T-helper 9 cell (primary cell): ENCODE measurements around the gene ZNF488.

Source experiments
- DNase-seq: peaks from one replicate; pipeline ENCODE4 v3.0.0-alpha.2; 2020

The ZNF488 gene

DNA sequence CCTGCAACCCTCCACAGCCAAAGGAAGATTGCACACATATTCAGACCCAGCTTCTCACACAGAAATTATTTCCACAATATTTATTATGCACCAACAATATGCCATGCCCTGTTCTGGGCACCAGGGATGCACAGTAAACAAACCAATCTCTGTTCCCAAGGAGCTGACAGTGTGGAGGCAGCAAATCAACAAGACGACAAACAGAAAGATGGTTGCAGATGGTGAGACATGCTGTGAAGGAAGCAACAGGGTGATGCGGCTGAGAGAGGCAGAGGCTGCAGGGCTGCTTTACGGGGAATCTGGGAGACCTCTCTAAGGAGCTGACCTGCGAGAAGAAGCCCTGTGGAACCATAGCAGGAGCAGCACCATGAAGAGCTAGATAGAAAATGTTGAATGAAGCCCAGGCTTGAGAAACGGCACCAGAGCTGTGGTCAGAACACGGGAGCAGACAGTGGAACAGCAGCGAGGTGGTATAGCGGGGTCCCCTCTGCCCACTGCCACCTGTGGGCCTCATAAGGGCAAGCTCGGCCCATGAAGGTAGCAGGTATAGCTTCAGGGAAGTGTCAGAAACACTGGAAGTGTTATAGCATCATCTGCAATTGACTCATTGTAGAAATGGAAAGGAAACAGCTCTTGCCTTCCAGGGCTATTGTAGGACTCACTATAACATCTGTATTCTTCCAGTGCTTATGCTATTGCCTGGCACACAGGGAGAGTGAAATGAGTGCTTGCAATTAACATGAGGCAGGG lies 18.5 kb downstream of the ZNF488 start:
- DNase-seq, result no peak

DNA sequence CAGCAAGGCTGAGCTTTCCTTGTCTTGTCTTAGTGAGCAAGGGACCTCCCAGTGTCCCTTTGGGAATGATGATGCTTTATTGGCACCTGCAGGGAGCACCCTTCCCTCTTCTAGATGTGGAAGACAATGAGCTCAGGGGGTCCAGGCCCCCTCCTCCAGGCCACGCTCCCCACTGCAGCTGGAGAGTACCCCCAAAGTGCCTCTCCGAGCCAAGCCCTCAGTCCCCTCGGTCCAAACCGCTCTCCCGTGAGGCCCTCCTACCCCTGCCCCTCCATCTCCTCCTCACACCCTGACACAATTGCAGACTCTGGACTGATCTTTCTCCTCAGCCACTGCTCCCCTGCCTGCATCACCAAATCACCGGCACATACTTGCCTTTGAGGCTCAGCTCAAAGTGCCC lies 19.2 kb downstream of the ZNF488 start:
- DNase-seq, result no peak

DNA sequence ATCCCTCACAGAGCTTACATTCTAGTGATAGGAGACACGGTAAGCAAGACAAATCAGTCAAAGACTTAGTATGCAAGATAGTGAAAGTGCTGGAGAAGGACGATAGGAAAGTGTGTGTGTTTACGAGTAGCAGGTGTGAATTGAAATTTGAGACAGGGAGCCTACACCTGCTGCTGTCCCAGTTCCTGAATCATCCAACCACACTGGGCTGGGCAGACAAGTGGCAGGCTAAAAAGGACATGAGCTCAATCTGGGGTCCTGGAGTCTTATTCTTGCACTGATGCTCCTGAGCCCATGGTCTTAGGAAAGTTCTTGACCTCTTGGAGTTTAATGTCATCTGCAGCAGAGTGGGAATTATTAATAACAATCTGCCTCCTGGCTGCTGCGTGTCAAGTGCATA lies 19.7 kb downstream of the ZNF488 start:
- no peak for DNase-seq

DNA sequence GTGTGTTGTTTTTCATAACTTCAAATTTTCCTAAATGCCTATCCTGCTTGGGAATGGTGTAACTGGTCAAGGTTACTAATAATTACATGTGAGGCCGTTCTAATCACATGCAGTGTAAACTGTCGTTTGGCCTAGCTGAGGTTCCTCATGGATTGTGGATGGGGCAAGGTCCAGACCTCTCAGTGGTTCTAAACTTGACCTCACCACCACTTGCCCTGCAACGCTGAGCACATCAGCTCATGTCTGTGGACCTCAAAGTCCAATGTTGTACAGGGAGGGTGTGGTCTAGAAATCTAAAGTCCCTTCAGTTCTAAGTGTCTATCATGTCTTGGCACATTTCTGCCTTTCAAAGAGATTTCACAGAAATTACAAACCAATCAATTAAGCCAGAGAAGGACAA lies 20.3 kb downstream of the ZNF488 start:
- no peak for DNase-seq

DNA sequence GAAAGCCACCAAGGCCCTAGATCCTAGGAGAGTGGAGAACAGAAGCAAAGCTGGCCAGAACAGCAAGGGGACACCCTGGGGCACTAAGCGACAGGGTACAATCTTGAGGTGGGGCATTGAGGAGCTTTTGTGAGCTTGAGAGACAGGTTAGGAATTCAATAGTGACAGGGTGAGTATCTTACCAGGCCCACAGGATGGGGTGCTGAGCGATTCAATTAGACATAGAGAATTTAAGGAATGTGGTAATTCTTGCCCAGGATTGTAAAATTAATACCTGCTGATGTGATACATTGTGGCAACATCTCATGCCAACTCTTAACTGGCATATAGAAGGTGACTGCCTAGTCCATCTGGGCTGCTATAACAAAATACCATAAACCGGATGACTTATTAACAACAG lies 21.9 kb downstream of the ZNF488 start:
- DNase-seq, result no peak

DNA sequence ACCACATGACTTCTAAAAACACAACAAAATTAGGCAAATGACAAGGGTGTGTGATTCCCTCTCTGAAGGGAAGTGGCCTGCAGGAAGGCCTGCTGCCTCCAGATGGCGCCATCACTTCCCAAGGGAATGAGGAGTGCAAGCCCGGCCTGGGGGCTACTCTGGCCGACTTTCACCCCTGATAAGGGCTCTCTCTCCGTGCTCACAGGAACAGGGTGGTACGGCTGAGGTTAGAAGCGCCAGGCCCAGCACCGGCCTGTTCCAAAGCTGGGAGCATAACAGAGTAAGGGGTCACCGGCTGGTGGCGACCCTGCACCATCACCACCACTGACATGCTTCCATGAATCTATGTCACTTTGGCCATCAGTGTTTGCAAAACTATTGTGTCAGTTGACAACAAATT lies 22.8 kb downstream of the ZNF488 start:
- DNase-seq, result no peak

DNA sequence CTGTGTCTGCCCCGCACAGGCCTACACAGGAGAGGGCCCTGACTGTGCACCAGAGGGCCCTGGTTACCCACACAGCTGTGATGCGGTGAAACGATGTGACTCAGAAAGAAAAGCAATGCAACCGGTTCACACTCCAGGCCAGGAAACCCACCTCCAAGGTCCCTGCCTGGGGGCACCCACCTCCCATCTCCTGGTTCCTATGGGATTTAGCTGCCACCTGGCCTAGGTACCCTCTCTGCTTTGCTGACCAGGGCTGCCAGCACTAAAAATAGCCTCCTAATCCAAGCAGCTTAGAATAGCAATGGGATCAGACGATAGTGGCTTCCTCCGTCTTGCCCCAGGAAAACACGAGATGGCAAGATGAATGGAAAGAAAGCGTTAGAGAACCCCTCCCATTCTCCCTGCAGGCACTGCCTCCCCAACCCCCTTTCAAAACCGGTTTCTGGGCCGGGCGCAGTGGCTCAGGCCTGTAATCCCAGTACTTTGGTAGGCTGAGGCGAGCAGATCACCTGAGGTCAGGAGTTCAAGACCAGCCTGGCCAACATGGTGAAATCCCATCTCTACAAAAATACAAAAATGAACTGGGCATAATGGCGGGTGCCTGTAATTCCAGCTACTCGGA lies 23.6 kb downstream of the ZNF488 start:
- DNase-seq, result no peak

DNA sequence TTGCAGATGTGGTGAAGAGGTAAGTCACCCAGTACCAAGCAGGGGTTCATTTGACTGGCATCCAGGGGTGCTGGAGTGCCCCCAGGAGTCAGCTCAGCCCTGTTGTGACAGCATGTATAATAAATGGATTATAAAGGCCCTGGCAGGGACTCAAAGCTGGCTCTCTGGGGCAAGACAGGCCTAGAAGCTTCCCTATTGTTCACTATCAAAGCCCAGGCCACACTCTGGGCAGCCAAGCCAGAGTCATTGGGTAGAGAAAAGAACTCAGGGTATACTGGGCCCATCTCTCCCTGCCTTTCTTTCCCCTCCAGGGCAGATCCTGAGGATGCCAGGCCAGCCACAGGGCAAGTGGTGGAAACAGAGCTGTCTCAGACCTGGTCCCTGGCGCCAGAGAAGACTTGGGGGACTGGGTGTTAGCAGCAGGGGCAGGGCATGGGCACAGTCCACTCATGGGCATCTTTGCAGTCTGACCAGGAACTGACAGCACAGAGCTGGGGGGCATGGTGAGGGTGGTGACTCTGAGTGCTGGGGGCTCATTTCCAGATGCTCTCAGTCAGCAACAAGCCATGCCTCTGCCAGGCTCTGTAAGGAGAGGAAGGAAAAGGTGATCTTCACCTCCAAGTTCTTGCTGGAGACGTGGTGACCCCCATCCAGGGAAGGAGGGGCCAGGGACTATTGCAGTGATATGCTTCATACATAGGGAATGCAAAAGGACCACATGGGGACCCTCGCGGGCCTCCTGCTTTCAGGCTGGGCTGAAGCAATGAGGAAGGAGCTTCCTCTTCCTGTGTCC lies 24.3 kb downstream of the ZNF488 start:
- no peak for DNase-seq

DNA sequence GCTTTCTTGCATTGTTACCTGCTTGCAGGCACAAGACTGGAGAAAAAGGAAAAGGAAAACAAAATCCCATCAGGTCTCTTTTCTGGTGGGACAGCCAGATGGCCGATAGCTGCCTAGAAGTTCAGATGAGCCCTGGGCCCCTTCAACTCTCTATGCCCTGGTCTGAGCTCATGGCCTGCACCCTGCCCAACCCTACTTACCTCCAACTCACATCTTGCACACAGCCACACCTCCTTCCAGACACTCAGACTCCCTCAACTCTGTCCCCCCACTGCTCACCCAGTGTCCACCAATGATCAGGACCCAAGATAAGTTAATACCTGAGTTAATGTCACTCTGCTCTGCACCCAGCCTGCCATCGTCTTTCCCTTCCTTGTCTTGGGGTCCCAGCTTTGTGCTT lies 25.0 kb downstream of the ZNF488 start:
- DNase-seq, result no peak

DNA sequence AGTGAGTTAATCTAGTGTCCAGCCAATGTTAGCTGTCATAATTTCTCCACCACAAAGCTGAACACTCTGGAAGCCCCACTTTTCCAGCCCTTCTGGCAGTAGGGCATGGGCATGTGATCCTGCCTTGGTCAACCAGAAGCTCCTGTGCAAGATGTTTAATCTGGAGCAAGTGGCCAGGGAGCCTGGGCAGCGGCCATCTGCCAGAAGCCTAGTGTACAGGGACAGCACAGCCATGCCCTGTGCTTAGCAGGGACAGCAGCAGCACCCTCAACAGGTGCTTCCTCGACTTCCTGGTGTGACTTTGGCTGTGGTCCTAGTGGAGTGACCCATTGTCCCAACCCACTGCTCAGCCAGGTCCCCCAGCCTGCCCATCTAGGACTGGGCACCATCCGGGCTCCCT lies 25.6 kb downstream of the ZNF488 start:
- DNase-seq, result no peak

DNA sequence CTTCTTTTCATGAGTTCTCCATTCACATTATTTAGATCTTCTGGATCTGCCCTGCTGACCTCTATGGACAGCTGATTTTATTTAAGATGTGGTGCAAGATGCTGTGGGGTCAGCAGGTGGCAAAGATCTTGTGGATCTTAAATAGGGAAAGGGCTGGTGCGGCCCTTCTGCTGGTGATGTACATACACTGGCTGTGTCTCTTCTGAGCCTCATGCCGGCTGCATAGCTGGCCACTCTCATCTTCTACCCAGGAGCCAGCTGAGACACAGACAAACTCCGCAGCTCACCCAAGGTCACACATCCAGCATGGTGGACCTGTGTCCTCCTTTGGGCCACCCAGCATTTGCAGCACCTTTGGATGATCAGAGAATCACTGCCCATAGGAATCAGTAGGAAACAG lies 26.2 kb downstream of the ZNF488 start:
- no peak for DNase-seq

DNA sequence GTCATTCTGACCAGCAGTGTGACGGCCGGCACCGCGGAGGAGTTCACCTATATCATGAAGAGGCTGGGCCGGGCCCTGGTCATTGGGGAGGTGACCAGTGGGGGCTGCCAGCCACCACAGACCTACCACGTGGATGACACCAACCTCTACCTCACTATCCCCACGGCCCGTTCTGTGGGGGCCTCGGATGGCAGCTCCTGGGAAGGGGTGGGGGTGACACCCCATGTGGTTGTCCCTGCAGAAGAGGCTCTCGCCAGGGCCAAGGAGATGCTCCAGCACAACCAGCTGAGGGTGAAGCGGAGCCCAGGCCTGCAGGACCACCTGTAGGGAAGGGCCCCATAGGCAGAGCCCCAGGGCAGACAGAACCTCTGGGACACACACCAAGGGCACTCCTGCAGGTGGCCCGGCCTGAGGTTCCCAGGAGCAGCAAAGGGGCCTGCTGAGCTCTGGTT lies 26.9 kb downstream of the ZNF488 start:
- no peak for DNase-seq

DNA sequence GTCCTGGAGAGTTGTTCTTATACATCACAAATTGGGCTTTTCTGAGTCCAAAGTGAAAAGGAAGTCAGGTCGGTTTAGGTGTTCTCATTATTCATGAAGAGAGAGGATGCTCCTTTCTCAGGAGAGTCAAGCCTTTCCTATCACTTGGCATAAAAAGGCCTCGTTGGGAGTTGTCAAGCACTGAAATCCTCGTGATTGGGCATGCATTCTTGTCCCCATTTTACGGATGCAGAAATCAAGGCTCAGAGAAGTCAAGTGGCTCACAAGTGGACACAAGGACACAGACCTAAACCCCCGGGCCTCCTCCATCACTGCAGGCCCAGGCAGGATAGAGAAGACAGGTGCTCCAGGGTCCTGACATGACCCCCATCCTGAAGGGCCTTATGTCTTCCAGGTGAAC lies 27.4 kb downstream of the ZNF488 start:
- DNase-seq, result no peak

DNA sequence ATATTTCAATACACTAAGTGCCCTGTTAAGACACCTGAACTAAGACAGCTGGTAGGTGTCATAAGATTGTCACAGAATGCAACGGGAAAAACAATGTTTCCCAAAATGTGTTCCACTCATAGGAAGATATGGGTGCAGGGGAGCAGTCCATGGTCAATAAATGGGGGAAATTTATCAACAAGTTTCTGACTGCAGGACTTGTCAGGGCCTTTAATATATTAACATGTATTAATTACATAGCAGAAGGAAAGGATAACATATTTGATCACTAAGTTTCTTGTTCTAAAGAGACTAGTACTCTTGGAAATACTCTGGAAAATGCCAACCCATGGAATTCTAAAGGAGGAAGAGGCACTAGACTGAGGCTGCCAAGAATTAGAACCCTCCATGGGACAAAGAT lies 29.2 kb downstream of the ZNF488 start:
- DNase-seq, result no peak

DNA sequence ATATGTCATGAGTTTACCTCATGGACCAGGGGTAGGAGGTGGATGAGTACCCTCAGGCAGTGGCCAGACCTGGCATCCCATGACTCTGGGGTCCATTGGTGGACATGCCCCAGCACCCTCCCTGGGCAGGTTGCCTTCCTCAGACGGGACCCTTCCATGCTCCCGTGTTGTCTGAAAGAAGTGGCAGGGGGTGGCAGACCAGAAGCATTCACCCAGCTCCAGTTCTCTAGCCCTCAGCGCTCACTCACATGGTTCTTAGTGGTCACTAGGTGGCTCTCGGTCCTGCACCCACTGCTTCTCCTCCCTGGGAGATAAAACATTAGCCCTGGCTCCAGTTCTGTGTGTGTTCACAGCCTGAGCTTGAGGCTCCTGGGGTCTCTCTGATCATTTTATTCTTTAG lies 29.9 kb downstream of the ZNF488 start:
- DNase-seq, result no peak

DNA sequence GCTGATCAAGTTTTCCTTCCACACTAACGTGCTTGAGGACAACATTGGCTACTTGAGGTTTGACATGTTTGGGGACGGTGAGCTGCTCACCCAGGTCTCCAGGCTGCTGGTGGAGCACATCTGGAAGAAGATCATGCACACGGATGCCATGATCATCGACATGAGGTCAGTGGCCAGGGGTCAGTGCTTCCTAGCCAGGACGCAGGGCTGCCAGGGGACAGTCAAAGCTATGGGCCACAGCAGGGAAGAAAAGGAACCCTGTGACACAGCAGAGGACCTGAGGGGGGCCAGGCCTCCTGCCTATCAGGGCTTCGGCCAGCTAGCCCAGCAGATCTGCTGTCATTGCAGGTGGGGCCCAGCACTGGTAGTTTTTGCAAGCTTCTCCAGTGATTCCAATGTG lies 30.7 kb downstream of the ZNF488 start:
- no peak for DNase-seq

DNA sequence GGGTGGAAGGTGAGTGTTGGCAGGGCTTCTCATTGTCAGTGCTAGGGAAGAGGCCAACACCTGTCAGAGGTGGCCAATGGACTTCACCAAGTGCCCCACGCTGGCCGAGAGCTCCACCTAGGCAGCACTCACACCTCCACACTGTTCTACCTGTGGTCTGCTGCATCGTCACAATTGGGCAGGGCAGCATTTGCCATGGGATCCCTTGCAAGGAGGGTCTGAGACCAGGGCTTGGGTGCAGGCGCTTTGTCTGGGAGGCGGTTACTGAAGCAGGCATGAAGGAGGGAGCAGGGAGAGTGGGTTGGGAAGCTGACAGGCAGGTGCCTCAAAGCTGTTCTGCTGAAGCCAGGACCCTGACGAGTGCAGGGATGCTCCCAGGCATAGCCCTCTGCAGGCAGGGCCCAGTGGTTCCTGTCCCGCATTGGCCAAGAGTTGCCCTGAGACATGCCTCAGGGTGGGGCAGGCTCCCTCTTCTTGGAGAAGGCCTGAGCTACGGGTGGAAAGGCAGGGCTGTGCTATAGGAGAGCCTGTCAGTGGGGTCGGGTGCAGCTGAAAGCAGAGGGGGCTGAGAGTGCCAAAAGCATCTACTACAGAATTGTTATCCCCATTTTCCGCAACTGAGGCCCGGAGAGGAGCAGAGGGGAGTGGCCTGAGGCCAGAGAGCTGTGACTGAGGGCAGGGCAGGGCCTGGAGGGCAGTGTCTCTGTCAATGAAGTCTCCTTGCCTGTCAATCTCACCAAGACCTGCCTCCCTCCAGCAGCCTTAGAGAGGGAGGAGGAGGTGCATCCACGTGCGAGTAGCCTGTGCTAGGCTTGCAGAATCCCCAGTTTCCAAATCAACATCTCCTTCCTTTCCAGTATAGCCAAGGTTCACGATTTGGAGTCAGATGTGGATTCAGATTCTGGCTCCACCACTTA lies 31.9 kb downstream of the ZNF488 start:
- no peak for DNase-seq

DNA sequence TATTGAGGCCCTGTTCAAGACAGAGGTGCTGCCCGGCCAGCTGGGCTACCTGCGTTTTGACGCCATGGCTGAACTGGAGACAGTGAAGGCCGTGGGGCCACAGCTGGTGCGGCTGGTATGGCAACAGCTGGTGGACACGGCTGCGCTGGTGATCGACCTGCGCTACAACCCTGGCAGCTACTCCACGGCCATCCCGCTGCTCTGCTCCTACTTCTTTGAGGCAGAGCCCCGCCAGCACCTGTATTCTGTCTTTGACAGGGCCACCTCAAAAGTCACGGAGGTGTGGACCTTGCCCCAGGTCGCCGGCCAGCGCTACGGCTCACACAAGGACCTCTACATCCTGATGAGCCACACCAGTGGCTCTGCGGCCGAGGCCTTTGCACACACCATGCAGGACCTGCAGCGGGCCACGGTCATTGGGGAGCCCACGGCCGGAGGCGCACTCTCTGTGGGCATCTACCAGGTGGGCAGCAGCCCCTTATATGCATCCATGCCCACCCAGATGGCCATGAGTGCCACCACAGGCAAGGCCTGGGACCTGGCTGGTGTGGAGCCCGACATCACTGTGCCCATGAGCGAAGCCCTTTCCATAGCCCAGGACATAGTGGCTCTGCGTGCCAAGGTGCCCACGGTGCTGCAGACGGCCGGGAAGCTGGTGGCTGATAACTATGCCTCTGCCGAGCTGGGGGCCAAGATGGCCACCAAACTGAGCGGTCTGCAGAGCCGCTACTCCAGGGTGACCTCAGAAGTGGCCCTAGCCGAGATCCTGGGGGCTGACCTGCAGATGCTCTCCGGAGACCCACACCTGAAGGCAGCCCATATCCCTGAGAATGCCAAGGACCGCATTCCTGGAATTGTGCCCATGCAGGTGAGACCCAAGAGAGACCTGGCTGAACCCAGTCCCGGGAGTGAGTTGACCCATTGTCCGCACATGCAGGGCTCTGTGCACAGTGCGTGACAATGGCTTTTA lies 33.1 kb downstream of the ZNF488 start:
- no peak for DNase-seq

DNA sequence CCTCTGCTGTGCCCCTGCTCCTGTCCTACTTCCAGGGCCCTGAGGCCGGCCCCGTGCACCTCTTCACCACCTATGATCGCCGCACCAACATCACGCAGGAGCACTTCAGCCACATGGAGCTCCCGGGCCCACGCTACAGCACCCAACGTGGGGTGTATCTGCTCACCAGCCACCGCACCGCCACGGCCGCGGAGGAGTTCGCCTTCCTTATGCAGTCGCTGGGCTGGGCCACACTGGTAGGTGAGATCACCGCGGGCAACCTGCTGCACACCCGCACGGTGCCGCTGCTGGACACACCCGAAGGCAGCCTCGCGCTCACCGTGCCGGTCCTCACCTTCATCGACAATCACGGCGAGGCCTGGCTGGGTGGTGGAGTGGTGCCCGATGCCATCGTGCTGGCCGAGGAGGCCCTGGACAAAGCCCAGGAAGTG lies 34.1 kb downstream of the ZNF488 start:
- DNase-seq, result no peak

DNA sequence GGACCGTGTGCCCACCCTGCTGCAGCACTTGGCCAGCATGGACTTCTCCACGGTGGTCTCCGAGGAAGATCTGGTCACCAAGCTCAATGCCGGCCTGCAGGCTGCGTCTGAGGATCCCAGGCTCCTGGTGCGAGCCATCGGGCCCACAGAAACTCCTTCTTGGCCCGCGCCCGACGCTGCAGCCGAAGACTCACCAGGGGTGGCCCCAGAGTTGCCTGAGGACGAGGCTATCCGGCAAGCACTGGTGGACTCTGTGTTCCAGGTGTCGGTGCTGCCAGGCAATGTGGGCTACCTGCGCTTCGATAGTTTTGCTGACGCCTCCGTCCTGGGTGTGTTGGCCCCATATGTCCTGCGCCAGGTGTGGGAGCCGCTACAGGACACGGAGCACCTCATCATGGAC lies 34.6 kb downstream of the ZNF488 start:
- no peak for DNase-seq

DNA sequence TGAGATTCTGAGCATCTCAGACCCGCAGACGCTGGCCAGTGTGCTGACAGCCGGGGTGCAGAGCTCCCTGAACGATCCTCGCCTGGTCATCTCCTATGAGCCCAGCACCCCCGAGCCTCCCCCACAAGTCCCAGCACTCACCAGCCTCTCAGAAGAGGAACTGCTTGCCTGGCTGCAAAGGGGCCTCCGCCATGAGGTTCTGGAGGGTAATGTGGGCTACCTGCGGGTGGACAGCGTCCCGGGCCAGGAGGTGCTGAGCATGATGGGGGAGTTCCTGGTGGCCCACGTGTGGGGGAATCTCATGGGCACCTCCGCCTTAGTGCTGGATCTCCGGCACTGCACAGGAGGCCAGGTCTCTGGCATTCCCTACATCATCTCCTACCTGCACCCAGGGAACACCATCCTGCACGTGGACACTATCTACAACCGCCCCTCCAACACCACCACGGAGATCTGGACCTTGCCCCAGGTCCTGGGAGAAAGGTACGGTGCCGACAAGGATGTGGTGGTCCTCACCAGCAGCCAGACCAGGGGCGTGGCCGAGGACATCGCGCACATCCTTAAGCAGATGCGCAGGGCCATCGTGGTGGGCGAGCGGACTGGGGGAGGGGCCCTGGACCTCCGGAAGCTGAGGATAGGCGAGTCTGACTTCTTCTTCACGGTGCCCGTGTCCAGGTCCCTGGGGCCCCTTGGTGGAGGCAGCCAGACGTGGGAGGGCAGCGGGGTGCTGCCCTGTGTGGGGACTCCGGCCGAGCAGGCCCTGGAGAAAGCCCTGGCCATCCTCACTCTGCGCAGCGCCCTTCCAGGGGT lies 35.2 kb downstream of the ZNF488 start:
- DNase-seq, result no peak
